ENCODE results near the gene CSGALNACT2. TPM values are rescaled to one million over a fixed set of nuclear protein-coding genes. Genes with fewer than 3 reads are reported as not detected.

The CSGALNACT2 gene
- total and polyA plus RNA-seq, 9 of the 15 experiments (the other 6 are each of a cell fraction or from before 2014, with no cell fraction given) = 1.4 to 7.3 (median 3.5) TPM

GRCh38 chr10:43204042-43204942, 66.0 kb downstream of the CSGALNACT2 start (continued):
- no peak for TF ChIP-seq MED1 (CRISPR knock-in tag; IDR thresholded peaks at IDR 0.05; ENCODE audit: borderline replicate concordance)
- no peak for TF ChIP-seq POLR2H (tag; IDR thresholded peaks at IDR 0.05; ENCODE audit: low read depth)

- Histone ChIP-seq H4K20me1 (replicated peaks; ENCODE audit: control insufficient read depth, insufficient read depth, low read length) (peaks cover 12% of the 10 kb centered on the region; the same call in 1 of the 2 replicates), H3K27ac (ENCODE audit: extremely low read depth, low read depth, low read length) (no peak overlapping the region), H3K27me3 (ENCODE audit: control insufficient read depth in 2 of 2, insufficient read depth in 2 of 2, low read length in 2 of 2) (0 out of 5 replicates have a peak, but pooled peaks cover 0 to 8% of the 10 kb centered on the region in 2 experiments), H3K36me3 (ENCODE audit: control insufficient read depth, insufficient read depth, low read length) (peaks cover 15% of the 10 kb centered on the region; the same call in 2 of the 3 replicates), H3K9me3 (replicated peaks; ENCODE audit: control insufficient read depth, insufficient read depth, low read depth, low read length) (no peaks in the 10 kb centered on the region), H3K9ac (ENCODE audit: insufficient read depth in 1 of 2, low read depth in 2 of 2, low read length in 2 of 2) (peak overlapping the region in 1 of 2 experiments; percentile 45; a peak in 2 of 4 replicates), H2AFZ (ENCODE audit: low read depth, low read length) (peak overlapping the region; percentile 46; the same call in 1 of the 2 replicates), H3K4me3 (no peak overlapping the region), H3K9me1 (ENCODE audit: control insufficient read depth, insufficient read depth, low read length) (no peaks in the 10 kb centered on the region), H3K4me2 (ENCODE audit: insufficient read depth, low read length) (no peak overlapping the region), H3K4me1 (replicated peaks in 1 of 2; ENCODE audit: control insufficient read depth in 2 of 2, insufficient read depth in 2 of 2, low read length in 2 of 2) (peaks cover 10 to 66% of the 10 kb centered on the region in 2 experiments; a peak in 3 of 5 replicates), H3K79me2 (ENCODE audit: control insufficient read depth, insufficient read depth, low read length) (peaks cover 7% of the 10 kb centered on the region; the same call in 2 of the 3 replicates)
- DNase-seq (ENCODE audit: extremely low read depth in 1 of 4, low spot score in 3 of 4) = peak; percentile 64 to 83 (median 68)
- WGBS (ENCODE audit: insufficient coverage, low coverage, missing lambda C conversion rate) = 39% methylated on average over 10 of the region's 11 CpGs
- POLR2A ChIA-PET = interaction anchor here (2.8 kb wide), 1 partner anchor 9 kb away, joined by 12 read pairs; no protein-coding TSS in a partner anchor
- peak; percentile 41 for ATAC-seq
- in situ Hi-C loops (cut with MboI) = no loop called here
- no TSS peak for BruUV-seq (replicated peaks)
- CTCF ChIA-PET (ENCODE audit: low intra/inter-chr PET ratio) = interaction anchor here (0.7 to 0.9 kb wide), 2 partner anchors 254 to 255 kb away, joined by 3 read pairs; no protein-coding TSS in a partner anchor
- FAIRE-seq = peak; percentile 87
- intact Hi-C loops (cut with micrococcal nuclease) = loop anchor here (1.0 to 5.0 kb wide), 2 partner anchors 68 to 143 kb away; partner anchors contain the start of gene CSGALNACT2
- TF ChIP-seq BCOR (IDR thresholded peaks at IDR 0.05) (0 out of 2 replicates have a peak, but pooled peaks have one; percentile 13), CBX8 (IDR thresholded peaks at IDR 0.05; ENCODE audit: borderline replicate concordance, extremely low read depth, low read depth, low read length, poor library complexity, severe bottlenecking) (no peak), ZNF263 (CRISPR knock-in tag; IDR thresholded peaks at IDR 0.05; ENCODE audit: borderline replicate concordance) (no peak; the same call in 1 of the 2 replicates), E2F6 (IDR thresholded peaks at IDR 0.05; ENCODE audit: borderline replicate concordance in 1 of 2, extremely low read depth in 1 of 2, insufficient read depth in 1 of 2, insufficient read length in 1 of 2, low read depth in 1 of 2, low read length in 1 of 2, poor library complexity in 1 of 2, severe bottlenecking in 1 of 2) (no peak), PTRF (tag; IDR thresholded peaks at IDR 0.05) (no peak), ZNF778 (CRISPR knock-in tag; IDR thresholded peaks at IDR 0.05) (no peak), CTCF (IDR thresholded peaks at IDR 0.05 in 2 of 3, conservative IDR thresholded peaks at IDR 0.05 in 1 of 3; ENCODE audit: insufficient read depth in 2 of 3, low read depth in 1 of 3, low read length in 3 of 3) (peak; percentile 78 to 94 (median 94)), NFE2 (IDR thresholded peaks at IDR 0.05; ENCODE audit: low read depth) (no peak), HOMEZ (CRISPR knock-in tag; IDR thresholded peaks at IDR 0.05) (no peak)
Observed at GRCh38 chr10:43204943-43205671, 66.9 kb downstream of the CSGALNACT2 start.
